ENCODE data around the gene CCDC182. TPM values are rescaled to one million over a fixed set of nuclear protein-coding genes. Genes with fewer than 3 reads are reported as not detected.

CCDC182 gene
- total RNA-seq, 1 donor: not detected

GRCh38 chr17:57758654-57759053 is 13.6 kb upstream of the CCDC182 start:
- H3K79me2 ChIP-seq (ENCODE audit: insufficient read depth, low read length): no peaks in the 10 kb centered on the region
- no peaks in the 10 kb centered on the region for H3K4me1 ChIP-seq (ENCODE audit: insufficient read depth, low read length)
- no peaks in the 10 kb centered on the region for H4K20me1 ChIP-seq (ENCODE audit: insufficient read depth, low read length)
- no peak overlapping the region for H3K4me2 ChIP-seq (ENCODE audit: insufficient read depth, low read length)
- peaks cover 4% of the 10 kb centered on the region for H3K27me3 ChIP-seq (ENCODE audit: insufficient read depth, low read length)
- TF ChIP-seq, protein P1, sequence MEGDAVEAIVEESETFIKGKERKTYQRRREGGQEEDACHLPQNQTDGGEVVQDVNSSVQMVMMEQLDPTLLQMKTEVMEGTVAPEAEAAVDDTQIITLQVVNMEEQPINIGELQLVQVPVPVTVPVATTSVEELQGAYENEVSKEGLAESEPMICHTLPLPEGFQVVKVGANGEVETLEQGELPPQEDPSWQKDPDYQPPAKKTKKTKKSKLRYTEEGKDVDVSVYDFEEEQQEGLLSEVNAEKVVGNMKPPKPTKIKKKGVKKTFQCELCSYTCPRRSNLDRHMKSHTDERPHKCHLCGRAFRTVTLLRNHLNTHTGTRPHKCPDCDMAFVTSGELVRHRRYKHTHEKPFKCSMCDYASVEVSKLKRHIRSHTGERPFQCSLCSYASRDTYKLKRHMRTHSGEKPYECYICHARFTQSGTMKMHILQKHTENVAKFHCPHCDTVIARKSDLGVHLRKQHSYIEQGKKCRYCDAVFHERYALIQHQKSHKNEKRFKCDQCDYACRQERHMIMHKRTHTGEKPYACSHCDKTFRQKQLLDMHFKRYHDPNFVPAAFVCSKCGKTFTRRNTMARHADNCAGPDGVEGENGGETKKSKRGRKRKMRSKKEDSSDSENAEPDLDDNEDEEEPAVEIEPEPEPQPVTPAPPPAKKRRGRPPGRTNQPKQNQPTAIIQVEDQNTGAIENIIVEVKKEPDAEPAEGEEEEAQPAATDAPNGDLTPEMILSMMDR (IDR thresholded peaks at IDR 0.05; ENCODE audit: extremely low read depth, low read depth, low read length): no peak
- no peaks in the 10 kb centered on the region for H3K9me3 ChIP-seq (ENCODE audit: low read depth, low read length)
- H3K36me3 ChIP-seq (ENCODE audit: insufficient read depth, low read length): no peaks in the 10 kb centered on the region
- no peak overlapping the region for H3K27ac ChIP-seq (ENCODE audit: low read depth, low read length)
- DNase-seq (ENCODE audit: insufficient read length, low spot score, missing footprints): no peak
- H3K4me3 ChIP-seq (ENCODE audit: insufficient read depth, low read length): no peak overlapping the region
- H2AFZ ChIP-seq (ENCODE audit: low read length): no peak overlapping the region

DNA sequence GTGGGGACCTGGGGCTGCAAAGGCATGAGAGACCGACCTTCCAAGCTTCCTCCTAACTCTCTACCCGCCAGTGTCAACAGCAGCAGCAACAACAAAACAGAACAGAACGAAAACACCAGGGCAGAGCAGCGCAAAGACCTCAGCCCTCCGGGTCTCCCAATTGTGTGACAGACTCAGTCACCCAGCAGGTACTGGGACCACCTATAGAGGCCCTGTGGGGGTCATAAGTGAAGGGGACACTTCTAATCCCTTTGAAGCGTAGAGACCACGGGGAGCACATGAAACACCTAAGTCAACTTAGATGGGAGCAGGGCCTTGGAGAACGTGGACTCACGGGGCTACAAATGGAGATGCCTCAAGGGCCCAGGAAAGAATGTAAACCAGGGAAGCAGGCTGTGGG is 12.6 kb upstream of the CCDC182 start:
- Histone ChIP-seq H4K20me1 (ENCODE audit: insufficient read depth, low read length) (no peaks in the 10 kb centered on the region), H3K27ac (ENCODE audit: low read depth, low read length) (no peak overlapping the region), H3K4me1 (ENCODE audit: insufficient read depth, low read length) (no peaks in the 10 kb centered on the region), H3K27me3 (ENCODE audit: insufficient read depth, low read length) (peaks cover 4% of the 10 kb centered on the region), H3K9me3 (ENCODE audit: low read depth, low read length) (no peaks in the 10 kb centered on the region), H3K4me2 (ENCODE audit: insufficient read depth, low read length) (no peak overlapping the region), H3K4me3 (ENCODE audit: insufficient read depth, low read length) (no peak overlapping the region), H2AFZ (ENCODE audit: low read length) (no peak overlapping the region), H3K36me3 (ENCODE audit: insufficient read depth, low read length) (no peaks in the 10 kb centered on the region), H3K79me2 (ENCODE audit: insufficient read depth, low read length) (no peaks in the 10 kb centered on the region)
- DNase-seq (ENCODE audit: insufficient read length, low spot score, missing footprints): no peak
- TF ChIP-seq, protein P1 (IDR thresholded peaks at IDR 0.05; ENCODE audit: extremely low read depth, low read depth, low read length): no peak

- Histone ChIP-seq H3K36me3 (ENCODE audit: insufficient read depth, low read length) (no peaks in the 10 kb centered on the region), H3K9me3 (ENCODE audit: low read depth, low read length) (no peaks in the 10 kb centered on the region), H3K79me2 (ENCODE audit: insufficient read depth, low read length) (no peaks in the 10 kb centered on the region), H3K4me3 (ENCODE audit: insufficient read depth, low read length) (no peak overlapping the region), H3K4me2 (ENCODE audit: insufficient read depth, low read length) (no peak overlapping the region), H3K27me3 (ENCODE audit: insufficient read depth, low read length) (peaks cover 1% of the 10 kb centered on the region), H3K4me1 (ENCODE audit: insufficient read depth, low read length) (no peaks in the 10 kb centered on the region), H4K20me1 (ENCODE audit: insufficient read depth, low read length) (no peaks in the 10 kb centered on the region), H3K27ac (ENCODE audit: low read depth, low read length) (no peak overlapping the region), H2AFZ (ENCODE audit: low read length) (no peak overlapping the region)
- TF ChIP-seq, protein P1 (IDR thresholded peaks at IDR 0.05; ENCODE audit: extremely low read depth, low read depth, low read length): no peak
- DNase-seq (ENCODE audit: insufficient read length, low spot score, missing footprints): no peak
These were observed 11.9 kb upstream of the CCDC182 start for GRCh38 chr17:57756951-57757350.

GRCh38 chr17:57755480-57756070 is 10.5 kb upstream of the CCDC182 start:
- no peaks in the 10 kb centered on the region for H3K79me2 ChIP-seq (ENCODE audit: insufficient read depth, low read length)
- no peaks in the 10 kb centered on the region for H3K27me3 ChIP-seq (ENCODE audit: insufficient read depth, low read length)
- H3K4me2 ChIP-seq (ENCODE audit: insufficient read depth, low read length): no peak overlapping the region
- TF ChIP-seq, protein P1 (IDR thresholded peaks at IDR 0.05; ENCODE audit: extremely low read depth, low read depth, low read length): no peak
- no peak overlapping the region for H3K4me3 ChIP-seq (ENCODE audit: insufficient read depth, low read length)
- no peaks in the 10 kb centered on the region for H3K4me1 ChIP-seq (ENCODE audit: insufficient read depth, low read length)
- DNase-seq (ENCODE audit: insufficient read length, low spot score, missing footprints): no peak
- H3K36me3 ChIP-seq (ENCODE audit: insufficient read depth, low read length): no peaks in the 10 kb centered on the region
- H2AFZ ChIP-seq (ENCODE audit: low read length): no peak overlapping the region
- H3K27ac ChIP-seq (ENCODE audit: low read depth, low read length): no peak overlapping the region
- H4K20me1 ChIP-seq (ENCODE audit: insufficient read depth, low read length): no peaks in the 10 kb centered on the region
- no peaks in the 10 kb centered on the region for H3K9me3 ChIP-seq (ENCODE audit: low read depth, low read length)
